ENCODE measurements around the gene SHC3. TPM values are rescaled to one million over a fixed set of nuclear protein-coding genes. Genes with fewer than 3 reads are reported as not detected.
A peak's percentile ranks its signal among the peaks of the same experiment; 100 is the strongest.

SHC3 gene
- total and polyA plus RNA-seq, 2 experiments from 2014 or later = 0.30 to 0.54 TPM

GRCh38 chr9:89022902-89023301, 155.7 kb downstream of the SHC3 start:
- Histone ChIP-seq H3K4me1 (ENCODE audit: insufficient read depth) (peaks cover 34% of the 10 kb centered on the region), H3K4me3 (no peak overlapping the region), H3K9me2 (ENCODE audit: insufficient read depth) (no peaks in the 10 kb centered on the region), H3K9me3 (ENCODE audit: low read depth) (no peaks in the 10 kb centered on the region), H3K79me2 (ENCODE audit: insufficient read depth) (no peaks in the 10 kb centered on the region), H2AFZ (peak overlapping the region; percentile 28; the same call in 1 of the 2 replicates), H3K4me2 (ENCODE audit: unreplicated experiment) (peak overlapping the region; percentile 36), H3K9ac (0 out of 2 replicates have a peak overlapping the region, but pooled peaks have one; percentile 27), H3F3A (ENCODE audit: insufficient read depth) (peaks cover 19% of the 10 kb centered on the region), H4K20me1 (ENCODE audit: insufficient read depth) (no peaks in the 10 kb centered on the region), H3K36me3 (ENCODE audit: low read depth) (no peaks in the 10 kb centered on the region), H3K27ac (peak overlapping the region; percentile 40), H3K27me3 (replicated peaks; ENCODE audit: insufficient read depth) (no peaks in the 10 kb centered on the region)
- in situ Hi-C loops (cut with MboI) = no loop called here
- peak; percentile 83 for DNase-seq
- WGBS, 2 experiments (ENCODE audit: low coverage in 1 of 2, low lambda C conversion rate in 2 of 2, missing lambda C conversion rate in 2 of 2) = 20 to 36% methylated on average over 2 of the region's 2 CpGs
- TF ChIP-seq EZH2 (IDR thresholded peaks at IDR 0.05; ENCODE audit: insufficient read depth, poor library complexity, severe bottlenecking) (no peak), EZH2phosphoT487 (IDR thresholded peaks at IDR 0.05; ENCODE audit: insufficient read depth, low read depth) (no peak)

- H3K9me2 ChIP-seq (ENCODE audit: insufficient read depth) = no peaks in the 10 kb centered on the region
- no peak for TF ChIP-seq EZH2phosphoT487 (IDR thresholded peaks at IDR 0.05; ENCODE audit: insufficient read depth, low read depth)
- TF ChIP-seq EZH2 (IDR thresholded peaks at IDR 0.05; ENCODE audit: insufficient read depth, poor library complexity, severe bottlenecking) = no peak
- H3K79me2 ChIP-seq (ENCODE audit: insufficient read depth) = no peaks in the 10 kb centered on the region
- H3K27me3 ChIP-seq (replicated peaks; ENCODE audit: insufficient read depth) = no peaks in the 10 kb centered on the region
- DNase-seq = peak; percentile 33
- H2AFZ ChIP-seq = no peak overlapping the region
- H3K9ac ChIP-seq = no peak overlapping the region
- in situ Hi-C loops (cut with MboI) = no loop called here
- H3K4me2 ChIP-seq (ENCODE audit: unreplicated experiment) = peak overlapping the region; percentile 36
- no peaks in the 10 kb centered on the region for H4K20me1 ChIP-seq (ENCODE audit: insufficient read depth)
- WGBS, 2 experiments (ENCODE audit: low coverage in 1 of 2, low lambda C conversion rate in 2 of 2, missing lambda C conversion rate in 2 of 2) = 71 to 74% methylated on average over 15 of the region's 15 CpGs
- H3K4me3 ChIP-seq = no peak overlapping the region
- H3F3A ChIP-seq (ENCODE audit: insufficient read depth) = peaks cover 19% of the 10 kb centered on the region
- peak overlapping the region; percentile 40 for H3K27ac ChIP-seq
- H3K4me1 ChIP-seq (ENCODE audit: insufficient read depth) = peaks cover 34% of the 10 kb centered on the region
- no peaks in the 10 kb centered on the region for H3K9me3 ChIP-seq (ENCODE audit: low read depth)
- no peaks in the 10 kb centered on the region for H3K36me3 ChIP-seq (ENCODE audit: low read depth)
Measured at GRCh38 chr9:89022001-89022759, 156.4 kb downstream of the SHC3 start.

- H3K4me2 ChIP-seq (ENCODE audit: unreplicated experiment) = peak overlapping the region; percentile 22
- H3K27me3 ChIP-seq (replicated peaks; ENCODE audit: insufficient read depth) = no peaks in the 10 kb centered on the region
- H3K9me2 ChIP-seq (ENCODE audit: insufficient read depth) = no peaks in the 10 kb centered on the region
- H3K4me3 ChIP-seq = no peak overlapping the region
- no peaks in the 10 kb centered on the region for H3K36me3 ChIP-seq (ENCODE audit: low read depth)
- no peaks in the 10 kb centered on the region for H3K9me3 ChIP-seq (ENCODE audit: low read depth)
- H3F3A ChIP-seq (ENCODE audit: insufficient read depth) = peaks cover 19% of the 10 kb centered on the region
- no peaks in the 10 kb centered on the region for H3K79me2 ChIP-seq (ENCODE audit: insufficient read depth)
- in situ Hi-C loops (cut with MboI) = no loop called here
- TF ChIP-seq EZH2phosphoT487 (IDR thresholded peaks at IDR 0.05; ENCODE audit: insufficient read depth, low read depth) (no peak), EZH2 (IDR thresholded peaks at IDR 0.05; ENCODE audit: insufficient read depth, poor library complexity, severe bottlenecking) (no peak)
- no peak overlapping the region for H3K9ac ChIP-seq
- no peaks in the 10 kb centered on the region for H4K20me1 ChIP-seq (ENCODE audit: insufficient read depth)
- H3K4me1 ChIP-seq (ENCODE audit: insufficient read depth) = peaks cover 34% of the 10 kb centered on the region
- WGBS, 2 experiments (ENCODE audit: low coverage in 1 of 2, low lambda C conversion rate in 2 of 2, missing lambda C conversion rate in 2 of 2) = 50 to 54% methylated on average over 8 of the region's 8 CpGs
- H2AFZ ChIP-seq = no peak overlapping the region
- no peak overlapping the region for H3K27ac ChIP-seq
- peak; percentile 94 for DNase-seq
Measured at GRCh38 chr9:89021154-89021803, 157.3 kb downstream of the SHC3 start.

- Histone ChIP-seq H3F3A (ENCODE audit: insufficient read depth) (peaks cover 19% of the 10 kb centered on the region), H3K4me1 (ENCODE audit: insufficient read depth) (peaks cover 34% of the 10 kb centered on the region), H3K27me3 (replicated peaks; ENCODE audit: insufficient read depth) (no peaks in the 10 kb centered on the region), H4K20me1 (ENCODE audit: insufficient read depth) (no peaks in the 10 kb centered on the region), H3K9me2 (ENCODE audit: insufficient read depth) (no peaks in the 10 kb centered on the region), H3K9me3 (ENCODE audit: low read depth) (no peaks in the 10 kb centered on the region), H3K36me3 (ENCODE audit: low read depth) (no peaks in the 10 kb centered on the region), H3K4me3 (no peak overlapping the region), H3K79me2 (ENCODE audit: insufficient read depth) (no peaks in the 10 kb centered on the region), H3K9ac (no peak overlapping the region), H3K27ac (no peak overlapping the region), H3K4me2 (ENCODE audit: unreplicated experiment) (no peak overlapping the region), H2AFZ (no peak overlapping the region)
- 87 to 88% methylated on average over 4 of the region's 4 CpGs for WGBS, 2 experiments (ENCODE audit: low coverage in 1 of 2, low lambda C conversion rate in 2 of 2, missing lambda C conversion rate in 2 of 2)
- in situ Hi-C loops (cut with MboI) = no loop called here
- DNase-seq = no peak
- TF ChIP-seq EZH2 (IDR thresholded peaks at IDR 0.05; ENCODE audit: insufficient read depth, poor library complexity, severe bottlenecking) (no peak), EZH2phosphoT487 (IDR thresholded peaks at IDR 0.05; ENCODE audit: insufficient read depth, low read depth) (no peak)
Measured at GRCh38 chr9:89020754-89021153, 157.9 kb downstream of the SHC3 start.
